Measurements from ENCODE around the gene ARHGAP21.
"Not testable (repeated sequence)": the region's sequence is repeated elsewhere in the genome, so short reads cannot be mapped to it uniquely, and the experiment has no call there.

ARHGAP21 gene

GRCh38 chr10:24645784-24646183, 77.9 kb downstream of the ARHGAP21 start:
- Histone ChIP-seq H3K27ac (no peak overlapping the region), H3K9ac (ENCODE audit: insufficient read length) (no peak overlapping the region), H3K4me3 (no peak overlapping the region), H3K9me3 (ENCODE audit: low read depth, low read length) (no peaks in the 10 kb centered on the region), H3K36me3 (ENCODE audit: insufficient read depth, low read length) (no peaks in the 10 kb centered on the region)
- no peak for TF ChIP-seq POLR2AphosphoS5 (IDR thresholded peaks at IDR 0.05; ENCODE audit: borderline replicate concordance, low read depth, low read length)
- no peak for TF ChIP-seq EZH2 (IDR thresholded peaks at IDR 0.05)
- no peak for TF ChIP-seq FOXP2 (optimal IDR thresholded peaks at IDR 0.05; ENCODE audit: control extremely low read depth, extremely low read length, insufficient read depth)
- no peak for DNase-seq (ENCODE audit: low read depth, low spot score)

GRCh38 chr10:24645022-24645421, 78.7 kb downstream of the ARHGAP21 start:
- no peak overlapping the region for H3K27ac ChIP-seq
- H3K36me3 ChIP-seq (ENCODE audit: insufficient read depth, low read length), result no peaks in the 10 kb centered on the region
- H3K4me3 ChIP-seq, result no peak overlapping the region
- H3K9me3 ChIP-seq (ENCODE audit: low read depth, low read length), result no peaks in the 10 kb centered on the region
- H3K9ac ChIP-seq (ENCODE audit: insufficient read length), result no peak overlapping the region
- DNase-seq (ENCODE audit: low read depth, low spot score), result no peak
- TF ChIP-seq EZH2 (IDR thresholded peaks at IDR 0.05), result no peak
- TF ChIP-seq POLR2AphosphoS5 (IDR thresholded peaks at IDR 0.05; ENCODE audit: borderline replicate concordance, low read depth, low read length), result no peak
- no peak for TF ChIP-seq FOXP2 (optimal IDR thresholded peaks at IDR 0.05; ENCODE audit: control extremely low read depth, extremely low read length, insufficient read depth)

GRCh38 chr10:24643679-24644209, 79.9 kb downstream of the ARHGAP21 start:
- H3K9me3 ChIP-seq (ENCODE audit: low read depth, low read length), result no peaks in the 10 kb centered on the region
- no peak overlapping the region for H3K4me3 ChIP-seq
- no peak overlapping the region for H3K27ac ChIP-seq
- no peak overlapping the region for H3K9ac ChIP-seq (ENCODE audit: insufficient read length)
- no peaks in the 10 kb centered on the region for H3K36me3 ChIP-seq (ENCODE audit: insufficient read depth, low read length)
- no peak for TF ChIP-seq POLR2AphosphoS5 (IDR thresholded peaks at IDR 0.05; ENCODE audit: borderline replicate concordance, low read depth, low read length)
- TF ChIP-seq EZH2 (IDR thresholded peaks at IDR 0.05), result no peak
- no peak for TF ChIP-seq FOXP2 (optimal IDR thresholded peaks at IDR 0.05; ENCODE audit: control extremely low read depth, extremely low read length, insufficient read depth)
- no peak for DNase-seq (ENCODE audit: low read depth, low spot score)

- H3K9me3 ChIP-seq (ENCODE audit: low read depth, low read length), result no peaks in the 10 kb centered on the region
- DNase-seq (ENCODE audit: low read depth, low spot score), result no peak
- H3K4me3 ChIP-seq, result no peak overlapping the region
- no peak overlapping the region for H3K9ac ChIP-seq (ENCODE audit: insufficient read length)
- H3K27ac ChIP-seq, result no peak overlapping the region
- no peak for TF ChIP-seq FOXP2 (optimal IDR thresholded peaks at IDR 0.05; ENCODE audit: control extremely low read depth, extremely low read length, insufficient read depth)
- no peak for TF ChIP-seq POLR2AphosphoS5 (IDR thresholded peaks at IDR 0.05; ENCODE audit: borderline replicate concordance, low read depth, low read length)
- no peak for TF ChIP-seq EZH2 (IDR thresholded peaks at IDR 0.05)
- no peaks in the 10 kb centered on the region for H3K36me3 ChIP-seq (ENCODE audit: insufficient read depth, low read length)
These were observed 80.6 kb downstream of the ARHGAP21 start for GRCh38 chr10:24642921-24643678.

- Histone ChIP-seq H3K27ac (no peak overlapping the region), H3K36me3 (ENCODE audit: insufficient read depth, low read length) (no peaks in the 10 kb centered on the region)
- no peak for TF ChIP-seq EZH2 (IDR thresholded peaks at IDR 0.05)
- no peak for TF ChIP-seq FOXP2 (optimal IDR thresholded peaks at IDR 0.05; ENCODE audit: control extremely low read depth, extremely low read length, insufficient read depth)
- no peak for TF ChIP-seq POLR2AphosphoS5 (IDR thresholded peaks at IDR 0.05; ENCODE audit: borderline replicate concordance, low read depth, low read length)
These were observed 84.6 kb downstream of the ARHGAP21 start for GRCh38 chr10:24639124-24639523.

GRCh38 chr10:24625778-24626177, 97.9 kb downstream of the ARHGAP21 start:
- no peak overlapping the region for H3K4me3 ChIP-seq
- no peak overlapping the region for H3K9ac ChIP-seq (ENCODE audit: insufficient read length)
- no peak overlapping the region for H3K27ac ChIP-seq
- TF ChIP-seq EZH2 (IDR thresholded peaks at IDR 0.05) (no peak), FOXP2 (optimal IDR thresholded peaks at IDR 0.05; ENCODE audit: control extremely low read depth, extremely low read length, insufficient read depth) (no peak), POLR2AphosphoS5 (IDR thresholded peaks at IDR 0.05; ENCODE audit: borderline replicate concordance, low read depth, low read length) (no peak)
- no peaks in the 10 kb centered on the region for H3K9me3 ChIP-seq (ENCODE audit: low read depth, low read length)
- H3K36me3 ChIP-seq (ENCODE audit: insufficient read depth, low read length), result no peaks in the 10 kb centered on the region
- DNase-seq (ENCODE audit: low read depth, low spot score), result no peak

More at GRCh38 chr10:24639124-24639523, 84.6 kb downstream of the ARHGAP21 start:
- H3K9ac ChIP-seq (ENCODE audit: insufficient read length), result no peak overlapping the region
- H3K9me3 ChIP-seq (ENCODE audit: low read depth, low read length), result no peaks in the 10 kb centered on the region
- no peak overlapping the region for H3K4me3 ChIP-seq
- no peak for DNase-seq (ENCODE audit: low read depth, low spot score)

GRCh38 chr10:24623383-24623782, 100.3 kb downstream of the ARHGAP21 start:
- no peak overlapping the region for H3K9ac ChIP-seq (ENCODE audit: insufficient read length)
- no peak for TF ChIP-seq EZH2 (IDR thresholded peaks at IDR 0.05)
- no peak for TF ChIP-seq POLR2AphosphoS5 (IDR thresholded peaks at IDR 0.05; ENCODE audit: borderline replicate concordance, low read depth, low read length)
- no peak for TF ChIP-seq FOXP2 (optimal IDR thresholded peaks at IDR 0.05; ENCODE audit: control extremely low read depth, extremely low read length, insufficient read depth)
- peak overlapping the region; percentile 42 for H3K27ac ChIP-seq
- no peaks in the 10 kb centered on the region for H3K9me3 ChIP-seq (ENCODE audit: low read depth, low read length)
- DNase-seq (ENCODE audit: low read depth, low spot score), result no peak
- no peaks in the 10 kb centered on the region for H3K36me3 ChIP-seq (ENCODE audit: insufficient read depth, low read length)
- H3K4me3 ChIP-seq, result no peak overlapping the region

GRCh38 chr10:24622781-24623301, 100.8 kb downstream of the ARHGAP21 start:
- H3K9me3 ChIP-seq (ENCODE audit: low read depth, low read length), result no peaks in the 10 kb centered on the region
- H3K9ac ChIP-seq (ENCODE audit: insufficient read length), result no peak overlapping the region
- no peak for TF ChIP-seq POLR2AphosphoS5 (IDR thresholded peaks at IDR 0.05; ENCODE audit: borderline replicate concordance, low read depth, low read length)
- no peak for TF ChIP-seq EZH2 (IDR thresholded peaks at IDR 0.05)
- TF ChIP-seq FOXP2 (optimal IDR thresholded peaks at IDR 0.05; ENCODE audit: control extremely low read depth, extremely low read length, insufficient read depth), result no peak
- H3K36me3 ChIP-seq (ENCODE audit: insufficient read depth, low read length), result no peaks in the 10 kb centered on the region
- no peak for DNase-seq (ENCODE audit: low read depth, low spot score)
- peak overlapping the region; percentile 42 for H3K27ac ChIP-seq
- no peak overlapping the region for H3K4me3 ChIP-seq

- not testable (repeated sequence) for H3K27ac ChIP-seq; H3K4me3 ChIP-seq; H3K9me3 ChIP-seq (ENCODE audit: low read depth, low read length); H3K9ac ChIP-seq (ENCODE audit: insufficient read length); H3K36me3 ChIP-seq (ENCODE audit: insufficient read depth, low read length); DNase-seq (ENCODE audit: low read depth, low spot score)
These were observed 102.5 kb downstream of the ARHGAP21 start for GRCh38 chr10:24621035-24621795.

GRCh38 chr10:24619994-24620310, 103.7 kb downstream of the ARHGAP21 start:
- H3K9me3 ChIP-seq (ENCODE audit: low read depth, low read length); H3K4me3 ChIP-seq; H3K9ac ChIP-seq (ENCODE audit: insufficient read length); H3K36me3 ChIP-seq (ENCODE audit: insufficient read depth, low read length); H3K27ac ChIP-seq; DNase-seq (ENCODE audit: low read depth, low spot score): not testable (repeated sequence)

GRCh38 chr10:24619291-24619993, 104.2 kb downstream of the ARHGAP21 start:
- not testable (repeated sequence) for H3K36me3 ChIP-seq (ENCODE audit: insufficient read depth, low read length)

More at GRCh38 chr10:24619291-24619993, 104.2 kb downstream of the ARHGAP21 start:
- H3K27ac ChIP-seq; H3K9me3 ChIP-seq (ENCODE audit: low read depth, low read length); H3K4me3 ChIP-seq; DNase-seq (ENCODE audit: low read depth, low spot score); H3K9ac ChIP-seq (ENCODE audit: insufficient read length): not testable (repeated sequence)

Data from SK-N-MC (cell line).